ENCODE results near the gene FAM181A.

FAM181A gene

DNA sequence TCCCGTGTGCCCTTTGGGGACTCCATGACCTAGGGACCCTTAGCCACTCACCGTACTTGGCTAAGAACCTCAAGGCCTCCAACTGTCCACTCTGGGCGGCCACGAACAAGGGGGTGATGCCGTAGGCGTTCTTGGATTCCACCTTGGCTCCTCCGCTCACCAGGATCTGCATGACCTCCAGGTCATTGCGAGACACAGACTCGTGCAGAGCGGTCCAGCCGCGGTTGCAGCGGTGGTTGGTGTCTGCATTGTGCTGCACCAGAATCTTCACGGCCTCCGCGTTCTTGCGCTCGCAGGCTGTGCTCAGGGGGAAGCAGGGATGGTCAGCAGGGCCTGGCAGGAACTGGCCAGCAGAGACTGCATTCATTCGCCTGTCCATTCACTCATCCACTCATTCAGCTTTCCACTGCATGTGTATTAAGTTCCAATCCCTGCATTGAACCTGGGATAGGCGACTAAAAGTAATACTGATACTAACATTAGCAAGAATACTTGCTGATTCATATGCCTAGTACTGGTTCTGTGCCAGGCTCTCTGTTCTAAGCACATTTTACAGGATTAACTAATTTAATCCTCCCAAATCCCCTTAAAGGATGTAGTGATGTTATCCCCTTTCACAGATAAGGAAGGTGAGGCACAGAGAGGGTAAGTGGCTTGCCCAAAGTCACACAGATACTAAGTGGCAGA, 23.9 kb downstream of the FAM181A start:
- H3K9me2 ChIP-seq (ENCODE audit: low read depth, low read length): no peaks in the 10 kb centered on the region
- no peaks in the 10 kb centered on the region for H3F3A ChIP-seq (ENCODE audit: insufficient read depth, low read length)
- no peak overlapping the region for H3K4me3 ChIP-seq (ENCODE audit: low read depth, low read length, poor library complexity, severe bottlenecking)
- no peaks in the 10 kb centered on the region for H4K20me1 ChIP-seq (ENCODE audit: insufficient read depth, low read length)
- H3K27ac ChIP-seq (ENCODE audit: low read depth, low read length, poor library complexity, severe bottlenecking): peak overlapping the region; percentile 100
- H3K4me1 ChIP-seq (ENCODE audit: insufficient read depth, low read length, severe bottlenecking): peaks cover 40% of the 10 kb centered on the region
- H3K36me3 ChIP-seq (ENCODE audit: insufficient read depth, low read length): peaks cover 79% of the 10 kb centered on the region
- TF ChIP-seq, protein P1, sequence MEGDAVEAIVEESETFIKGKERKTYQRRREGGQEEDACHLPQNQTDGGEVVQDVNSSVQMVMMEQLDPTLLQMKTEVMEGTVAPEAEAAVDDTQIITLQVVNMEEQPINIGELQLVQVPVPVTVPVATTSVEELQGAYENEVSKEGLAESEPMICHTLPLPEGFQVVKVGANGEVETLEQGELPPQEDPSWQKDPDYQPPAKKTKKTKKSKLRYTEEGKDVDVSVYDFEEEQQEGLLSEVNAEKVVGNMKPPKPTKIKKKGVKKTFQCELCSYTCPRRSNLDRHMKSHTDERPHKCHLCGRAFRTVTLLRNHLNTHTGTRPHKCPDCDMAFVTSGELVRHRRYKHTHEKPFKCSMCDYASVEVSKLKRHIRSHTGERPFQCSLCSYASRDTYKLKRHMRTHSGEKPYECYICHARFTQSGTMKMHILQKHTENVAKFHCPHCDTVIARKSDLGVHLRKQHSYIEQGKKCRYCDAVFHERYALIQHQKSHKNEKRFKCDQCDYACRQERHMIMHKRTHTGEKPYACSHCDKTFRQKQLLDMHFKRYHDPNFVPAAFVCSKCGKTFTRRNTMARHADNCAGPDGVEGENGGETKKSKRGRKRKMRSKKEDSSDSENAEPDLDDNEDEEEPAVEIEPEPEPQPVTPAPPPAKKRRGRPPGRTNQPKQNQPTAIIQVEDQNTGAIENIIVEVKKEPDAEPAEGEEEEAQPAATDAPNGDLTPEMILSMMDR (IDR thresholded peaks at IDR 0.05; ENCODE audit: low read length): no peak
- TF ChIP-seq EZH2 (IDR thresholded peaks at IDR 0.05; ENCODE audit: borderline replicate concordance, low read length): no peak
- H3K79me2 ChIP-seq (ENCODE audit: insufficient read depth, low read length): no peaks in the 10 kb centered on the region
- no peaks in the 10 kb centered on the region for H3K27me3 ChIP-seq (ENCODE audit: insufficient read depth, low read length)
- H3K9me3 ChIP-seq (ENCODE audit: low read length): no peaks in the 10 kb centered on the region
- H3K4me2 ChIP-seq (ENCODE audit: low read length): no peak overlapping the region
- no peak overlapping the region for H3K9ac ChIP-seq (ENCODE audit: low read length)
- H2AFZ ChIP-seq (ENCODE audit: low read length): no peak overlapping the region

DNA sequence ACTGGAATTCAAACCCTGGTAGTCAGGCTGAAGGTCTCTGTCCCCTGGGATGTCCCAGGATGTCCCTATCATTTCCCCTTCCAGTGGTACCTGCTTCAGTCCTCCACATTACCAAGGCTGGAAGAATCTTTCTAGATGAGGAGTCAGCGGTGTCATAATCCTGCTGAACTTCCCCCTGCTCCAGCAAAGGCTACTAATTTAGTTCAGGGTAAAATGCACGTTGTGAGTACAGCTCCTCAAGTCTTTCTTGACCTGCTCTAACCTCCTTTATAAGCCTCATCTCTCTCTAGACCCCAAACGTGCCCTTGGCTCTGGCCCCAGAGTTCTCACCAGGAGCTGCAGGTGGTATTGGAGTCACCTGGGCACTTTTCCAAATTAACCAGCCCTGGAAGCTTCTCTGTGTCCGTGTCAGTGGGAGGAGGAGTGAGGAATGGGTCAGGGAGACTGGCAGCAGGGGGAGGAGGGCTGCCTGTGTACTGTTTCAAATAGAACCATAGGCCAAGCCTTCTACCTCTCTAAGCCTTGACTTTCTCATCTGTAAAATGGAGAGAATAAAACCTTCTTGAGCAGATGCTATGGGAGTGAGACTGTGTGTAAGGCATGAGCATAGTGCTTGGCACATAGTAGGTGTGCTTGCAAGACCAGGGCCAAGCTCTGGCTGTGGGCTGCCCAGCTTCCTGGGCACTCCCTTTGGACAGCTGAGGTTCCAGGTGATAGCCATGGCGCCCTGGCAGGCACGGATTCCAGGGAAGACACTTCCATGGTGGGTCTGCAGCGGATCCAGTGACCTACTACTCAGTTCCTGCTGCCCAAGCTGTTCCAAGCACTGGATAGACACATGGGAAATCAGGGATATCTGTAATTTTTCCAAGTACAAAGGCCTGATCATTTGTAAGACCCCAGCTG, 24.7 kb downstream of the FAM181A start:
- peaks cover 48% of the 10 kb centered on the region for H3K4me1 ChIP-seq (ENCODE audit: insufficient read depth, low read length, severe bottlenecking)
- H3F3A ChIP-seq (ENCODE audit: insufficient read depth, low read length): no peaks in the 10 kb centered on the region
- peak overlapping the region; percentile 100 for H3K27ac ChIP-seq (ENCODE audit: low read depth, low read length, poor library complexity, severe bottlenecking)
- TF ChIP-seq, protein P1 (IDR thresholded peaks at IDR 0.05; ENCODE audit: low read length): no peak
- TF ChIP-seq EZH2 (IDR thresholded peaks at IDR 0.05; ENCODE audit: borderline replicate concordance, low read length): no peak
- no peaks in the 10 kb centered on the region for H3K79me2 ChIP-seq (ENCODE audit: insufficient read depth, low read length)
- H3K9ac ChIP-seq (ENCODE audit: low read length): no peak overlapping the region
- no peak overlapping the region for H3K4me2 ChIP-seq (ENCODE audit: low read length)
- H3K36me3 ChIP-seq (ENCODE audit: insufficient read depth, low read length): peaks cover 71% of the 10 kb centered on the region
- H4K20me1 ChIP-seq (ENCODE audit: insufficient read depth, low read length): no peaks in the 10 kb centered on the region
- no peaks in the 10 kb centered on the region for H3K27me3 ChIP-seq (ENCODE audit: insufficient read depth, low read length)
- H3K9me3 ChIP-seq (ENCODE audit: low read length): no peaks in the 10 kb centered on the region
- no peak overlapping the region for H2AFZ ChIP-seq (ENCODE audit: low read length)
- no peak overlapping the region for H3K4me3 ChIP-seq (ENCODE audit: low read depth, low read length, poor library complexity, severe bottlenecking)
- no peaks in the 10 kb centered on the region for H3K9me2 ChIP-seq (ENCODE audit: low read depth, low read length)

DNA sequence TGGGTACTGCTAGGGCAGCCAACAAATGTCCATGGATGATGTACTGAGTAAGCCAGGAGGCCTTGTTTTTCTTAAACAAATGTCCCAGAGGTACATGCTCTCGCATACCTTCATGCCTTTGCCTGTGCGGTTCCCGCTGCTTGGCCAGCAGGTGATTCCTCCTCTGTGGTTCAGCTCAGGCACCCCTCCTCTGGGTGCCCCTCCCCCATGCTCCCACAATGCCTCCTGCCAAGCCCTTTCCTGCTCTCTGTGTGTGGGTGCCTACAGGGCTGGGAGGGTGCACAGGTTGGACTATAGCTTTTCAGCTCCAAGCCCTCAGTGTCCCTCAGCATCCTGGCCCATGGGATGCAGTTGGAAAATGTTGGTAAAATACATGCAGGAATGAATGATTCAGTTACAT, 25.7 kb downstream of the FAM181A start:
- Histone ChIP-seq H3K27ac (ENCODE audit: low read depth, low read length, poor library complexity, severe bottlenecking) (peak overlapping the region; percentile 100), H3K27me3 (ENCODE audit: insufficient read depth, low read length) (no peaks in the 10 kb centered on the region), H3K4me3 (ENCODE audit: low read depth, low read length, poor library complexity, severe bottlenecking) (peak overlapping the region; percentile 62), H3K9me3 (ENCODE audit: low read length) (no peaks in the 10 kb centered on the region), H3K4me2 (ENCODE audit: low read length) (peak overlapping the region; percentile 93), H3K9ac (ENCODE audit: low read length) (peak overlapping the region; percentile 88; the same call in 1 of the 2 replicates), H4K20me1 (ENCODE audit: insufficient read depth, low read length) (no peaks in the 10 kb centered on the region), H3K9me2 (ENCODE audit: low read depth, low read length) (no peaks in the 10 kb centered on the region), H2AFZ (ENCODE audit: low read length) (no peak overlapping the region), H3K79me2 (ENCODE audit: insufficient read depth, low read length) (no peaks in the 10 kb centered on the region), H3K4me1 (ENCODE audit: insufficient read depth, low read length, severe bottlenecking) (peaks cover 57% of the 10 kb centered on the region), H3K36me3 (ENCODE audit: insufficient read depth, low read length) (peaks cover 65% of the 10 kb centered on the region), H3F3A (ENCODE audit: insufficient read depth, low read length) (no peaks in the 10 kb centered on the region)
- TF ChIP-seq, protein P1 (IDR thresholded peaks at IDR 0.05; ENCODE audit: low read length): no peak
- TF ChIP-seq EZH2 (IDR thresholded peaks at IDR 0.05; ENCODE audit: borderline replicate concordance, low read length): no peak

All from OCI-LY1 (cell line).